ENCODE data around the gene PSME3IP1.

PSME3IP1 gene

DNA sequence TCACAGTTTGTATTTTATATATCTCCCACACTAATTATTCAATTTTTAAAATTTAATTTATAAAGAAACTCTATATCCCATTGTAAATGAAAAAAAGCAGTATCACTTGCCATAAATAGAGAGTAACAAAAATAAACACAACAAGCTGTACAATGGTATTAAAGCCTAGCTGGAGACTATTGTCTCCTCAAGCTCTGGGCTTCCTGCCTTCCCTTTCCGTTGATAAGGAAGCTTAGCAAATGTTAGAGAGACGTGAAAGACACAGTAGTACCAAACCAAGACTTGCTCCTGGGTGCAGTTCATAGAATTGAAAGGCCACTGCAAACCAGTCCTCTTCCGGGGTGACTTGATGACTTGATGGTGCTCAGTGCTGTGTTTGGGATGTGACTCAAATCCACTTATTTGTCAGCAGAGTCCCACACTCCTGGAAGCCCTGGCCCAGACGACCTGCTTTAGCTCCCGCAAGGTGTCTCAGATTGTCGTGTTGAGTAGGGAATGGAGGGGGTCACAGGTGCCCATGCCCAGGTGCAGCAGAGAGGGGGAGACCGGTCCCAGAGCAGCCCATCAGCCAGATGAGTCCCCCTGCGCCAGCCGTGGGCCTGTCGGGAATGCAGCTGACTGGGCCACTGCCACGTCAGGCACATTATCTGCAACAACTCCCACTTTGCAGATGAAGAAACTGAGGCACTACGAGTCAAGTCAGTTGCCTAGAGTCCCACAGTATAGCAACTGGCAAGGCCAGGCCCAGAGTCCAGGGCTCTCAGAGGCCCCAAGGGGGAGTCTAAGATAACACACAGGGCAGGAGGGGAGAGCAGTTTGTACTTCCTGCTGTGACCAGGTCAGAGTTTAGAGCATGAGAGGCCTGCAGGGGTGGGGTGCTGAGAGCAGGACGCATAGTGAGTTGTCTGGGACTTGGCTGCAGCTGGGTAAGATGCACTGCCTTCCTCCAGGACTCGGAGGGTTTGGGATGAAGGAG, 40.5 kb downstream of the PSME3IP1 start:
- H3K4me3 ChIP-seq (replicated peaks; ENCODE audit: low read depth, low read length): no peak overlapping the region
- DNase-seq (ENCODE audit: extremely low read depth, low read depth): no peak
- no peak for TF ChIP-seq CTCF (IDR thresholded peaks at IDR 0.05; ENCODE audit: low read depth, low read length, missing control alignments)

GRCh38 chr16:57144027-57144426, 41.8 kb downstream of the PSME3IP1 start:
- no peak overlapping the region for H3K4me3 ChIP-seq (replicated peaks; ENCODE audit: low read depth, low read length)
- no peak for DNase-seq (ENCODE audit: extremely low read depth, low read depth)
- no peak for TF ChIP-seq CTCF (IDR thresholded peaks at IDR 0.05; ENCODE audit: low read depth, low read length, missing control alignments)

- DNase-seq (ENCODE audit: extremely low read depth, low read depth): no peak
- no peak for TF ChIP-seq CTCF (IDR thresholded peaks at IDR 0.05; ENCODE audit: low read depth, low read length, missing control alignments)
- no peak overlapping the region for H3K4me3 ChIP-seq (replicated peaks; ENCODE audit: low read depth, low read length)
These were observed 42.5 kb downstream of the PSME3IP1 start for GRCh38 chr16:57143149-57143921.

- DNase-seq (ENCODE audit: extremely low read depth, low read depth): peak; percentile 40
- no peak for TF ChIP-seq CTCF (IDR thresholded peaks at IDR 0.05; ENCODE audit: low read depth, low read length, missing control alignments)
- no peak overlapping the region for H3K4me3 ChIP-seq (replicated peaks; ENCODE audit: low read depth, low read length)
These were observed 43.8 kb downstream of the PSME3IP1 start for GRCh38 chr16:57141822-57142631.

DNA sequence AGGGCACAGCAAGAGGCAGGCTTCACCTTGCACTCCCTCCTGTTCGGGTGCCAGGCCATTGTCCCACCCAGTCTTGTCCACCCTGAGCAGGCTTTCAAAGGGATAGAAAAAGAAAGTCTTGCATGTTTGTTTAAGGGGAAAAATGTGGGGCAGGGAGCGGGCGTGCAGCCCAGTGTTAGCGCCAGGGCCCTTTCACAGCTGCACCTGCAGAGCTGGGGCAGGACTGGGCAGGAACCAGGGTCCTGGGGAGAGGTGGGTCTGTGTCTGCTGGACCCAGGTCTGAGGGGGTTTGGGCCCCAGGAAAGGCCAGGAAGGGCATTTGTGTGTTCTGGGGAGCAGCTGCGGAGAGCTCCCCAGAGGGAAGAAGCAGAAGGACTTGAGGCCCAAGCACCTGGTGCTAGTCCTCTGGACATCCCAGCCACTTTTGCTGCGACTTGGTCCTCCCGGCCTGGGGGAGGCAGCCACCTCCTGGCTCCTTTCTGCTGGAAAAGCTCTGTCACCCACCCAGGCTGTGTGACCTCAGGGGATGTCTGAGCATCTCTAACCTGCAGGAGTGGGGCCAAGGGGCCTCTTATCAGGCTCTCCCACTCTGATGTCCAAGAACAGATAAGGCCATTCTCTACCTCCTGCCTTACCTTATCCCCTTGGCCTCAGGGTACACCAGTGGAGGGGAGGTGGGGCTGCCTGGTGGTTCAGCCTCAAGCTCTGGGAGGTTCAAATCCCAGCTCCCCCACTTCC, 44.7 kb downstream of the PSME3IP1 start:
- no peak overlapping the region for H3K4me3 ChIP-seq (replicated peaks; ENCODE audit: low read depth, low read length)
- no peak for TF ChIP-seq CTCF (IDR thresholded peaks at IDR 0.05; ENCODE audit: low read depth, low read length, missing control alignments)
- no peak for DNase-seq (ENCODE audit: extremely low read depth, low read depth)

Data from HFF-Myc (cell line).